ENCODE measurements around the gene MORN1.

DNA sequence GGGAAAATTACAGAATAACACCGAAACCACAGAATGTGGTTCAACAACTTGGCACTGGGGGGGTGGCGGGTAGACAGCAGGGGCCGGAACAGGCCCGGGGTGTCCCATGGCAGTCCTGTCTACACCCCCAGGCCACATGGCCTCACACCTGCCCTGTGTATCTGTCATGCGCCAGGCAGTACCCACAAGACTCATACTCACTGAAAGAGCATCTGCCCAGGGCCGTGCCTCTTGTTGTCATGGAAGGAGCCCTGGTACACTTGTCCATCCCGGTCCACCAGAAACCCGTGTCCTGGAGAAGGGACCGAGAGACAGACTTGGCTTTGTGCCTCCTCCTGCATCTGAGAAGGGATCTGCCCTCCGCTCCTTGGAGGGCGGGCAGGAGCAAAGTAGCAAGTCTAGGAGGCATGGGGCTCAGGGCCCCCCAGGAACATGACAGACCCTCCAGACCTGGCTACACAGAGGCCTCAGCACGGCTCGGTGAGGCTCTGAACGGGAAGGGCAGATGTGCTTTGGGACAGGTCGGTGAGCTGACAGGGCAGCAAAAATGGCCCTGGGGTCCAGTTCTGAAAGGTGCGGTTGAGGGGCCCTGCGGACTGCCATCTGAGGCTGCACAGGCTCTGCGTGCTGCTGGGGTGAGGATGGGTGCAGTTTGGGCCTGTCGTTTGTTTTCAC, 5.6 kb downstream of the MORN1 start:
- TF ChIP-seq POLR2AphosphoS5 (IDR thresholded peaks at IDR 0.05; ENCODE audit: borderline replicate concordance, low read depth, low read length) (no peak; the same call in 1 of the 2 replicates), EZH2 (IDR thresholded peaks at IDR 0.05) (no peak)

Data from SK-N-MC (cell line).